ENCODE results near the gene MORN1.

GRCh38 chr1:2330035-2330434, 61.3 kb downstream of the MORN1 start:
- TF ChIP-seq CTCF (optimal IDR thresholded peaks at IDR 0.05 in 1 of 3, IDR thresholded peaks at IDR 0.05 in 1 of 3, conservative IDR thresholded peaks at IDR 0.05 in 1 of 3; ENCODE audit: extremely low read depth in 1 of 3, insufficient read depth in 2 of 3, low read length in 3 of 3) (no peak), EZH2 (IDR thresholded peaks at IDR 0.05; ENCODE audit: low read length) (no peak)
